Measurements from ENCODE around the gene RBP7.
"Not testable (repeated sequence)": the region's sequence is repeated elsewhere in the genome, so short reads cannot be mapped to it uniquely, and the experiment has no call there.

Gene RBP7

DNA sequence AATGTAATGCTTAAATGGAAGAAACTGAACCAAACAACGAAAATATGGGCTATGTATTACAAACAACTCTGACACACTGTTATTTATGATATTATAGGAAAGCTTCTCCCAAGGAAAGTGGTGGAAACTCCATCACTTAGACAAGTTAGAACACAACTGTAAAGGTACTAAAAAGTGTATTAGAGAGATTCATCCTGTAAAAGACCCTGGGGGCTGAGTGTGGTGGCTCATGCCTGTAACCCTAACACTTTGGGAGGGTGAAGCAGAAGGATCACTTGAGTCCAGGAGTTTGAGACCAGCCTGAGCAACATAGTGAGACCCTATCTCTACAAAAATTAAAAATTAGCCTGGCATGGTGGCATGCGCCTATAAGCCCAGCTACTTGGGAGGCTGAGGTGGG, 28.3 kb downstream of the RBP7 start:
- TF ChIP-seq, protein P1, sequence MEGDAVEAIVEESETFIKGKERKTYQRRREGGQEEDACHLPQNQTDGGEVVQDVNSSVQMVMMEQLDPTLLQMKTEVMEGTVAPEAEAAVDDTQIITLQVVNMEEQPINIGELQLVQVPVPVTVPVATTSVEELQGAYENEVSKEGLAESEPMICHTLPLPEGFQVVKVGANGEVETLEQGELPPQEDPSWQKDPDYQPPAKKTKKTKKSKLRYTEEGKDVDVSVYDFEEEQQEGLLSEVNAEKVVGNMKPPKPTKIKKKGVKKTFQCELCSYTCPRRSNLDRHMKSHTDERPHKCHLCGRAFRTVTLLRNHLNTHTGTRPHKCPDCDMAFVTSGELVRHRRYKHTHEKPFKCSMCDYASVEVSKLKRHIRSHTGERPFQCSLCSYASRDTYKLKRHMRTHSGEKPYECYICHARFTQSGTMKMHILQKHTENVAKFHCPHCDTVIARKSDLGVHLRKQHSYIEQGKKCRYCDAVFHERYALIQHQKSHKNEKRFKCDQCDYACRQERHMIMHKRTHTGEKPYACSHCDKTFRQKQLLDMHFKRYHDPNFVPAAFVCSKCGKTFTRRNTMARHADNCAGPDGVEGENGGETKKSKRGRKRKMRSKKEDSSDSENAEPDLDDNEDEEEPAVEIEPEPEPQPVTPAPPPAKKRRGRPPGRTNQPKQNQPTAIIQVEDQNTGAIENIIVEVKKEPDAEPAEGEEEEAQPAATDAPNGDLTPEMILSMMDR (IDR thresholded peaks at IDR 0.05; ENCODE audit: low read depth, low read length, missing control alignments), result no peak
- H3K27ac ChIP-seq, result no peak overlapping the region
- no peaks in the 10 kb centered on the region for H3K27me3 ChIP-seq (replicated peaks)
- H3K36me3 ChIP-seq (replicated peaks), result no peaks in the 10 kb centered on the region
- in situ Hi-C loops (cut with HindIII; ENCODE audit: low pct_ligation_motif_present, low sequenced_read_pairs), result no loop called here
- no peak for DNase-seq
- no peak overlapping the region for H3K4me3 ChIP-seq (ENCODE audit: low read depth, low read length)

DNA sequence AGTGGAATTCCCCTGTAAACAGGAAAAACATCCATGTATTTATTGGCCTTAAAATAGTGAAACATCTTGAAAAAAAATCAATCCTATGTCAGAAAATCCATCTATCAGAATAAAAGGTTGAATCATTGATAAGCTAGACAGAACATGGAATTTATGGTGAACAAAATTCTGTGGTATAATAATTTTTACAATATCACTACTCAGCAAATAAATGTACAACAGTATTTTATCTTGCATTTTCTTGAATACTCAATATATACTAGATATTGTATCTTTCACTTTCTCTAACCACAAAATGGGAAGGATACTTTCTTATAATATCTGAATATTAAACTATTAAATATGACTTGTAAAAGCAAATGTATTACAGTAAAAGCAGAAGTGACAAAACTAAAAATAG, 30.0 kb downstream of the RBP7 start:
- no peak for DNase-seq
- no peak overlapping the region for H3K4me3 ChIP-seq (ENCODE audit: low read depth, low read length)
- in situ Hi-C loops (cut with HindIII; ENCODE audit: low pct_ligation_motif_present, low sequenced_read_pairs), result no loop called here
- no peaks in the 10 kb centered on the region for H3K36me3 ChIP-seq (replicated peaks)
- TF ChIP-seq, protein P1 (IDR thresholded peaks at IDR 0.05; ENCODE audit: low read depth, low read length, missing control alignments), result no peak
- no peaks in the 10 kb centered on the region for H3K27me3 ChIP-seq (replicated peaks)
- no peak overlapping the region for H3K27ac ChIP-seq

DNA sequence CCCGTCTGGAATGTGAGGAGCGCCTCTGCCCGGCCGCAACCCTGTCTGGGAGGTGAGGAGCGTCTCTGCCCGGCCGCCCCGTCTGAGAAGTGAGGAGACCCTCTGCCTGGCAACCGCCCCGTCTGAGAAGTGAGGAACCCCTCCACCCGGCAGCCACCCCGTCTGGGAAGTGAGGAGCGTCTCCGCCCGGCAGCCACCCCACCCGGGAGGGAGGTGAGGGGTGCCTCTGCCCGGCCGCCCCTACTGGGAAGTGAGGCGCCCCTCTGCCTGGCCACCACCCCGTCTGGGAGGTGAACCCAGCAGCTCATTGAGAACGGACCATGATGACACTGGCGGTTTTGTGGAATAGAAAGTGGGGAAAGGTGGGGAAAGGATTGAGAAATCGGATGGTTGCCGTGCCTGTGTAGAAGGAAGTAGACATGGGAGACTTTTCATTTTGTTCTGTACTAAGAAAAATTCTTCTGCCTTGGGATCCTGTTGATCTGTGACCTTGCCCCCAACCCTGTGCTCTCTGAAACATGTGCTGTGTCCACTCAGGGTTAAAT, 32.0 kb downstream of the RBP7 start:
- H3K27ac ChIP-seq; H3K27me3 ChIP-seq (replicated peaks); H3K36me3 ChIP-seq (replicated peaks); in situ Hi-C loops (cut with HindIII; ENCODE audit: low pct_ligation_motif_present, low sequenced_read_pairs); H3K4me3 ChIP-seq (ENCODE audit: low read depth, low read length); DNase-seq: not testable (repeated sequence)

DNA sequence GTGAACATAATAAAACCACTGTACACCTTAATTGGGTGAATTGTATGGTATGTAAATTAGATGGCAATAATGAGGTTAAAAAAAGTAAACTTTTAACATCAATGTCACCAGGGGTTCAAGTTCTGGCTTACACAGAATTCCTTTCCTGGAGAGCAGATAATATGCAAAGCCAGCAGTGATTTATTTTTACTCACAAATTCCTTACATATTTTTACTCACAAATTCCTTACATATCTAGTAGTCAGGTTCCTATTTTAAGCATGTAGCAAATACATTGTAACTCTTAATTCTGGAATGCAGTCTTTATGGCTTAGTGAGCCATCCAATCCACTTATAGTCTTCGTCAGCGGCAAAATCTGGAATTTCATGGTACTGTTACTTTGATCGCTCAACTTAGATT, 34.4 kb downstream of the RBP7 start:
- Histone ChIP-seq H3K27ac (no peak overlapping the region), H3K27me3 (replicated peaks) (no peaks in the 10 kb centered on the region), H3K4me3 (ENCODE audit: low read depth, low read length) (no peak overlapping the region), H3K36me3 (replicated peaks) (no peaks in the 10 kb centered on the region)
- in situ Hi-C loops (cut with HindIII; ENCODE audit: low pct_ligation_motif_present, low sequenced_read_pairs), result no loop called here
- TF ChIP-seq, protein P1 (IDR thresholded peaks at IDR 0.05; ENCODE audit: low read depth, low read length, missing control alignments), result no peak
- DNase-seq, result peak; percentile 25

DNA sequence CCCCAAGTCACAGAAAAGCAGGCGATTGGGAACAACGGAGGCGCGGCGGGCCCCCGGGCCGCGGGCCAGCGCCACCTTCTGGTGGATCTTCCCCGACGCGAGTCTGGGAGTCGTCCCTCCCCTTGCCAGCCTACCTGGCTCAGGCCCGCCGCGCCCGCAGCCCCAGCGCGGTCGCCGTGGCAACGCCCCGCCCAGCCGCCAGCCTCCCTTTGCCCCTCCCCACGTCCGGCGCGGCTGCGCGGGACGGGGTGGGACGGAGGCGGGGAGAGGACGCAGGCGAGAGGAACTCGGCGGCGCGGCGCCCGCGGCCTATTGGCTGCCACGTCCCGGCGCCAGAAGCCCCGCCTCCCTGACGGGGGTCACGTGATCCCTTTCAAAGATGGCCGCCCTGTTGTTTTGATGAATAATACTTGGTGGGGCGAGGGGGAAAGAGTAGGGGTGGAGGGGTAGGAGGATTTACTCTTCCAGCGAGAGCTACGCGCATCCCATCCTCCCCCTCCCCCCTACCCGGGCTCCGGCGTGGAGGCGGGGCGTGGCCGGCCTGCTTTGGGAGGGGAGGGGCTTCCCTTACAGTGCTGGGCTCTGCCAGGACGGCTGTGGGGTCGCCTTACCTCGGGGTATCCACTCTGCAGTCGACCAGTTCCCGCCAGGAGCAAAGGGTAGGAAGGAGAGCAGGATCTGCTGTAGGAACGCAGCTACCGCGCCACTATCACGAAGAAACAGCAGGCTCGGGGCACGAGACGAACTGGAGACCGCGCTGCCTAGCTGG, 35.7 kb downstream of the RBP7 start, which contains the start of gene UBE4B:
UBE4B (plus strand) TSS at position 369 of the 769 bp plus-strand sequence. CDS start 713 bp downstream, outside the sequence.
- TF ChIP-seq, protein P1 (IDR thresholded peaks at IDR 0.05; ENCODE audit: low read depth, low read length, missing control alignments), result peak; percentile 78
- in situ Hi-C loops (cut with HindIII; ENCODE audit: low pct_ligation_motif_present, low sequenced_read_pairs), result no loop called here
- peak within 1 kb of the TSS; percentile 94 for H3K27ac ChIP-seq
- DNase-seq, result peak; percentile 97
- H3K27me3 ChIP-seq (replicated peaks), result no peaks in the 10 kb centered on the region
- peak within 1 kb of the TSS; percentile 98 for H3K4me3 ChIP-seq (ENCODE audit: low read depth, low read length)
- peaks cover 8% of the 10 kb centered on the region for H3K36me3 ChIP-seq (replicated peaks)

DNA sequence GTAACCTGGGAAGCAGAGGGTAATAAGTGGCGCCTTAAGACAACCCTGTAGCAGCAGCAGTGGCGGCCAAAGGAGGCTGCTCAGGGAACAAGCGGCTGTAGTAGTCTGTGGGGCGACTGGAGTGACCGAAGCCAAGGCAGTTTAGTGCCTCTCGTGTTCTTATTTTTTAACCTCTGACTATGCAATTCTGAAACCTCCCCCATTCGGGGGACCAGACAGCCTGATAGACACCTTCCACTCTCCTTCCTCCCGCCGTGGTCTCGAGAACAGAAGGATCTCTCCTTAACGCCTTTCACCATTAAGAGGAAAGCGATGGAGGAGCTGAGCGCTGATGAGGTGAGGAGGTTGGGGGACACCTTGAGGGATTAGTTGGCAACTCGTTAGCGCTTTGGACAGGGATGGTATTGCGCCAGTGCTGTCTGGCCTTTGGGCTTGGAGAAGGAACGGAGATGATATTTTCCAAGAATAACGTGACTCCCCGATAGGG, 36.4 kb downstream of the RBP7 start:
- Histone ChIP-seq H3K27ac (peak overlapping the region; percentile 94), H3K36me3 (replicated peaks) (peaks cover 10% of the 10 kb centered on the region), H3K27me3 (replicated peaks) (no peaks in the 10 kb centered on the region), H3K4me3 (ENCODE audit: low read depth, low read length) (peak overlapping the region; percentile 98)
- DNase-seq, result peak; percentile 28
- TF ChIP-seq, protein P1 (IDR thresholded peaks at IDR 0.05; ENCODE audit: low read depth, low read length, missing control alignments), result no peak
- in situ Hi-C loops (cut with HindIII; ENCODE audit: low pct_ligation_motif_present, low sequenced_read_pairs), result no loop called here
